ENCODE measurements around the gene DYNLT4. TPM values are rescaled to one million over a fixed set of nuclear protein-coding genes. Genes with fewer than 3 reads are reported as not detected.
A peak's percentile ranks its signal among the peaks of the same experiment; 100 is the strongest.
"Not testable (repeated sequence)": the region's sequence is repeated elsewhere in the genome, so short reads cannot be mapped to it uniquely, and the experiment has no call there.

Gene DYNLT4
- total RNA-seq, 1 experiment from 2014 or later: 1.4 TPM

- DNase-seq (ENCODE audit: low read depth): peak; percentile 71
Observed at GRCh38 chr1:44808938-44809917, 2.1 kb upstream of the DYNLT4 start.

GRCh38 chr1:44808063-44808937 lies 1.1 kb upstream of the DYNLT4 start, which contains the start of gene BTBD19:
Gene BTBD19 (plus strand): TSS chr1:44808523. CDS start chr1:44808821, 298 bp downstream.
- peak; percentile 92 for DNase-seq (ENCODE audit: low read depth)

GRCh38 chr1:44807364-44808062 lies 362 bp upstream of the DYNLT4 start:
- DNase-seq (ENCODE audit: low read depth): peak; percentile 100

- DNase-seq (ENCODE audit: low read depth): no peak
Observed at GRCh38 chr1:44806025-44806703, 987 bp downstream of the DYNLT4 start.

GRCh38 chr1:44805311-44806024 lies 1.7 kb downstream of the DYNLT4 start:
- no peak for DNase-seq (ENCODE audit: low read depth)

GRCh38 chr1:44803312-44804095 lies 3.6 kb downstream of the DYNLT4 start:
- peak; percentile 60 for DNase-seq (ENCODE audit: low read depth)

GRCh38 chr1:44803062-44803311 lies 4.2 kb downstream of the DYNLT4 start:
- DNase-seq (ENCODE audit: low read depth): no peak

- DNase-seq (ENCODE audit: low read depth): no peak
Observed at GRCh38 chr1:44802306-44803061, 4.7 kb downstream of the DYNLT4 start.

- no peak for DNase-seq (ENCODE audit: low read depth)
Observed at GRCh38 chr1:44801491-44802305, 5.5 kb downstream of the DYNLT4 start.

- peak; percentile 95 for DNase-seq (ENCODE audit: low read depth)
Observed at GRCh38 chr1:44799770-44800584, 7.2 kb downstream of the DYNLT4 start, which contains the start of gene PLK3. Gene PLK3 (plus strand): TSS chr1:44800377. CDS start chr1:44800464, 87 bp downstream.

GRCh38 chr1:44798481-44799365 lies 8.4 kb downstream of the DYNLT4 start:
- no peak for DNase-seq (ENCODE audit: low read depth)

- DNase-seq (ENCODE audit: low read depth): not testable (repeated sequence)
Observed at GRCh38 chr1:44797886-44798285, 9.3 kb downstream of the DYNLT4 start.

GRCh38 chr1:44792736-44793502 lies 14.2 kb downstream of the DYNLT4 start:
- no peak for DNase-seq (ENCODE audit: low read depth)

- no peak for DNase-seq (ENCODE audit: low read depth)
Observed at GRCh38 chr1:44790968-44791801, 16.0 kb downstream of the DYNLT4 start.
